Panc1 (cell line): ENCODE measurements around the gene SMAD7. TPM values are rescaled to one million over a fixed set of nuclear protein-coding genes. Genes with fewer than 3 reads are reported as not detected.
A peak's percentile ranks its signal among the peaks of the same experiment; 100 is the strongest.

ENCODE experiments used
- ATAC-seq: fragments of 200-7000 bp; cut with Tn5 transposase; 2 replicates; pipeline ENCODE4 v1.9.1; 2020; ENCODE audit warnings: mild to moderate bottlenecking, moderate library complexity
- BruUV-seq: library from RNA; stranded (reverse); fragments of 400-500 nt; replicated peaks from 2 replicates; lab custom pipeline; 2021; lab: Mats Ljungman, UMichigan
- CTCF ChIA-PET: fragments of 300-600 bp; sonication (Branson Sonifier 250); formaldehyde crosslinking; loops from one replicate; lab custom pipeline; 2022; ENCODE audit warnings: antibody characterized with exemption; lab: Charles Lee
- POLR2A ChIA-PET: fragments of 300-600 bp; sonication (Branson Sonifier 250); formaldehyde crosslinking; loops from one replicate; lab custom pipeline; 2022; ENCODE audit warnings: antibody characterized with exemption; lab: Charles Lee
- DNase-seq: peaks from one replicate; pipeline ENCODE4 v3.0.0-alpha.2; 2010; ENCODE audit warnings: low read depth, low spot score
- H3K27ac ChIP-seq: 2 replicates; pipeline ENCODE4 v1.5.1; 2011; ENCODE audit warnings: mild to moderate bottlenecking, low read length, inconsistent platforms
- H3K27me3 ChIP-seq: fragments of 200-500 bp; sonication (Bioruptor generic); 2 replicates; pipeline ENCODE4 v1.6.0; 2014; ENCODE audit warnings: low read length, inconsistent platforms; ENCODE audit not compliant: control insufficient read depth, insufficient read depth
- H3K36me3 ChIP-seq: fragments of 200-500 bp; sonication (Bioruptor generic); 2 replicates; pipeline ENCODE4 v1.5.1; 2014; ENCODE audit warnings: inconsistent platforms, mild to moderate bottlenecking, low read length, moderate library complexity; ENCODE audit not compliant: control insufficient read depth, insufficient read depth
- H3K4me1 ChIP-seq: 2 replicates; pipeline ENCODE4 v1.5.1; 2011; ENCODE audit warnings: inconsistent platforms, mild to moderate bottlenecking, low read length, moderate library complexity; ENCODE audit not compliant: control insufficient read depth, insufficient read depth
- H3K4me3 ChIP-seq, 2 experiments: 2 replicates each; pipeline ENCODE4 v1.5.1; 2011 to 2012; ENCODE audit warnings: low read depth in 2 of 2, low read length in 2 of 2, mild to moderate bottlenecking in 2 of 2, inconsistent platforms in 1 of 2, moderate library complexity in 1 of 2
- H3K9me3 ChIP-seq: fragments of 200-500 bp; sonication (Bioruptor generic); 2 replicates; pipeline ENCODE4 v1.5.1; 2014; ENCODE audit warnings: low read depth, mild to moderate bottlenecking, inconsistent platforms, low read length, moderate library complexity; ENCODE audit not compliant: control insufficient read depth, insufficient read depth
- CTCF ChIP-seq: fragments of 450-650 bp; IDR thresholded peaks from 2 replicates; pipeline ENCODE4 v1.5.1; 2017; ENCODE audit warnings: mild to moderate bottlenecking
- POLR2AphosphoS5 ChIP-seq: IDR thresholded peaks from 2 replicates; pipeline ENCODE4 v1.6.1; 2012; ENCODE audit warnings: mild to moderate bottlenecking, low read depth, low read length, moderate library complexity
- REST ChIP-seq, 2 experiments: IDR thresholded peaks; 2 replicates each; pipeline ENCODE4 v1.6.1; 2011 to 2012; ENCODE audit warnings: low read depth in 2 of 2, control low read depth in 1 of 2, low read length in 1 of 2, mild to moderate bottlenecking in 1 of 2, moderate library complexity in 1 of 2; ENCODE audit not compliant: insufficient read depth in 1 of 2
- SIN3A ChIP-seq: IDR thresholded peaks from 2 replicates; pipeline ENCODE4 v1.6.1; 2012; ENCODE audit warnings: low read depth, mild to moderate bottlenecking, low read length, moderate library complexity, borderline replicate concordance; ENCODE audit not compliant: insufficient read depth
- TCF7L2 ChIP-seq: IDR thresholded peaks from 2 replicates; pipeline ENCODE4 v1.6.1; 2011; ENCODE audit warnings: mild to moderate bottlenecking, low read depth, low read length, inconsistent platforms
- in situ Hi-C: cut with HindIII; loops from 2 replicates; pipeline ENCODE4 v1.10.0; 2016; ENCODE audit warnings: low sequenced_read_pairs, low pct_unique_long_range_greater_than_20kb
- intact Hi-C: fragments of 100-400 bp; cut with micrococcal nuclease; formaldehyde crosslinking; loops from one replicate; pipeline ENCODE4 v1.10.0; 2022; ENCODE audit not compliant: unreplicated experiment
- total RNA-seq: library from RNA; stranded (reverse); gene quantifications from one replicate; pipeline ENCODE4 v1.2.1, GENCODE V29; 2021; ENCODE audit not compliant: unreplicated experiment

The SMAD7 gene
- total RNA-seq, 1 experiment from 2014 or later = 21.3 TPM

- H3K27me3 ChIP-seq = no peaks in the 10 kb centered on the region
- no peaks in the 10 kb centered on the region; the same call in 1 of the 2 replicates for H3K36me3 ChIP-seq
- CTCF ChIA-PET = no interaction called here
- no peaks in the 10 kb centered on the region for H3K9me3 ChIP-seq
- no peak for ATAC-seq
- no TSS peak for BruUV-seq
- peak overlapping the region; percentile 67 for H3K27ac ChIP-seq
- intact Hi-C loops (loop anchor here (10.0 kb wide), 1 partner anchor 137 kb away; no protein-coding TSS in a partner anchor), in situ Hi-C loops (loop anchor here (5.0 kb wide), 1 partner anchor 79 kb away; no protein-coding TSS in a partner anchor)
- H3K4me3 ChIP-seq = no peak overlapping the region
- DNase-seq = no peak
- peaks cover 60% of the 10 kb centered on the region for H3K4me1 ChIP-seq
- TF ChIP-seq TCF7L2 = no peak
- TF ChIP-seq SIN3A = no peak
- TF ChIP-seq CTCF = no peak
- no peak for TF ChIP-seq POLR2AphosphoS5
- TF ChIP-seq REST (IDR thresholded peaks at IDR 0.05; ENCODE audit: insufficient read depth in 1 of 2, low read depth in 2 of 2, low read length in 1 of 2) = no peak
- POLR2A ChIA-PET = no interaction called here
Measured at GRCh38 chr18:48921305-48922225, 29.2 kb downstream of the SMAD7 start.

GRCh38 chr18:48920408-48921038 lies 30.2 kb downstream of the SMAD7 start:
- peaks cover 51% of the 10 kb centered on the region for H3K4me1 ChIP-seq
- intact Hi-C loops = loop anchor here (10.0 kb wide), 1 partner anchor 136 kb away; no protein-coding TSS in a partner anchor
- TF ChIP-seq POLR2AphosphoS5 (no peak), REST (IDR thresholded peaks at IDR 0.05; ENCODE audit: insufficient read depth in 1 of 2, low read depth in 2 of 2, low read length in 1 of 2) (no peak), SIN3A (no peak), CTCF (no peak), TCF7L2 (no peak)
- DNase-seq (no peak), ATAC-seq (no peak)
- in situ Hi-C loops = loop anchor here (5.0 kb wide), 1 partner anchor 78 kb away; no protein-coding TSS in a partner anchor
- ChIA-PET POLR2A (no interaction called here), CTCF (no interaction called here)
- H3K36me3 ChIP-seq = no peaks in the 10 kb centered on the region; the same call in 1 of the 2 replicates
- H3K27me3 ChIP-seq = no peaks in the 10 kb centered on the region
- BruUV-seq = TSS peak; percentile 64
- no peak overlapping the region for H3K4me3 ChIP-seq
- no peaks in the 10 kb centered on the region for H3K9me3 ChIP-seq
- peak overlapping the region; percentile 51 for H3K27ac ChIP-seq
